OCI-LY7 (cell line): ENCODE results near the gene LRFN2. TPM values are rescaled to one million over a fixed set of nuclear protein-coding genes. Genes with fewer than 3 reads are reported as not detected.

ENCODE experiments used
- BruUV-seq: library from RNA; stranded (reverse); fragments of 400-500 nt; replicated peaks from 2 replicates; lab custom pipeline; 2021; lab: Mats Ljungman, UMichigan
- CTCF ChIA-PET: fragments of 300-600 bp; sonication (Branson Sonifier 250); formaldehyde crosslinking; loops from one replicate; lab custom pipeline; 2022; ENCODE audit warnings: antibody characterized with exemption; ENCODE audit not compliant: unreplicated experiment; lab: Charles Lee
- POLR2A ChIA-PET: fragments of 300-600 bp; sonication (Branson Sonifier 250); formaldehyde crosslinking; loops from one replicate; lab custom pipeline; 2022; ENCODE audit warnings: antibody characterized with exemption; lab: Charles Lee
- DNase-seq: peaks from one replicate; pipeline ENCODE4 v3.0.0-alpha.2; 2015; ENCODE audit warnings: low spot score
- H2AFZ ChIP-seq: fragments of 200-600 bp; sonication (generic), shearing (Covaris generic); 2 replicates; pipeline ENCODE4 v1.6.1; 2014; ENCODE audit warnings: mild to moderate bottlenecking, antibody characterized with exemption, low read length, moderate library complexity
- H3K27ac ChIP-seq: fragments of 200-600 bp; sonication (generic); 2 replicates; pipeline ENCODE4 v1.5.1; 2014; ENCODE audit warnings: mixed run types, low read depth, mild to moderate bottlenecking, moderate library complexity, low read length, inconsistent platforms; ENCODE audit not compliant: poor library complexity, severe bottlenecking
- H3K36me3 ChIP-seq: fragments of 200-600 bp; sonication (generic); 2 replicates; pipeline ENCODE4 v1.6.1; 2014; ENCODE audit warnings: mild to moderate bottlenecking, antibody characterized with exemption, low read length, moderate library complexity, mixed read lengths; ENCODE audit not compliant: insufficient read depth
- H3K4me1 ChIP-seq: fragments of 200-600 bp; sonication (generic); 2 replicates; pipeline ENCODE4 v1.5.1; 2014; ENCODE audit warnings: mild to moderate bottlenecking, low read length; ENCODE audit not compliant: insufficient read depth, poor library complexity, severe bottlenecking
- H3K4me2 ChIP-seq: fragments of 200-600 bp; sonication (generic); 2 replicates; pipeline ENCODE4 v1.6.1; 2014; ENCODE audit warnings: mild to moderate bottlenecking, low read length
- H3K4me3 ChIP-seq: fragments of 200-600 bp; sonication (generic); 2 replicates; pipeline ENCODE4 v1.5.1; 2014; ENCODE audit warnings: mild to moderate bottlenecking, low read depth, low read length; ENCODE audit not compliant: poor library complexity, severe bottlenecking
- H3K79me2 ChIP-seq: fragments of 200-600 bp; sonication (generic); 2 replicates; pipeline ENCODE4 v1.6.1; 2016; ENCODE audit warnings: low read depth, mild to moderate bottlenecking, low read length, moderate library complexity, mixed read lengths; ENCODE audit not compliant: insufficient read depth
- H3K9me2 ChIP-seq: fragments of 200-600 bp; sonication (generic); 2 replicates; pipeline ENCODE4 v1.6.1; 2016; ENCODE audit warnings: mild to moderate bottlenecking, low read length, mixed read lengths; ENCODE audit not compliant: insufficient read depth
- H3K9me3 ChIP-seq: fragments of 200-600 bp; sonication (generic); 2 replicates; pipeline ENCODE4 v1.6.1; 2014; ENCODE audit warnings: mild to moderate bottlenecking, mixed run types, low read length, mixed read lengths
- H4K20me1 ChIP-seq: fragments of 200-600 bp; sonication (generic); 2 replicates; pipeline ENCODE4 v1.6.1; 2014; ENCODE audit warnings: mild to moderate bottlenecking, antibody characterized with exemption, low read length, moderate library complexity, mixed read lengths; ENCODE audit not compliant: insufficient read depth
- CTCF ChIP-seq: fragments of 200-600 bp; sonication (generic); conservative IDR thresholded peaks from 2 replicates; pipeline ENCODE4 v1.5.1; 2014; ENCODE audit warnings: mild to moderate bottlenecking, antibody characterized with exemption, low read length, moderate library complexity, mixed read lengths
- EZH2phosphoT487 ChIP-seq: fragments of 200-600 bp; sonication (generic); IDR thresholded peaks from 2 replicates; pipeline ENCODE4 v1.6.1; 2018; ENCODE audit warnings: low read depth, borderline replicate concordance, mild to moderate bottlenecking, mixed run types, antibody characterized with exemption, low read length, moderate library complexity, mixed read lengths
- intact Hi-C: fragments of 100-400 bp; cut with micrococcal nuclease; formaldehyde crosslinking; loops from one replicate; pipeline ENCODE4 v1.10.0; 2022; ENCODE audit not compliant: unreplicated experiment
- total RNA-seq, 2 experiments: library from RNA; depleted of rRNA in 1 of 2; stranded (reverse); fragments of >200 nt in 1 of 2; shearing (Covaris generic) in 1 of 2; gene quantifications; 2 replicates each; pipeline ENCODE4 v1.2.3, GENCODE V29; 2014 to 2022

LRFN2 gene
- total RNA-seq, 2 experiments from 2014 or later: not detected

- Histone ChIP-seq H3K4me2 (no peak overlapping the region), H3K79me2 (no peaks in the 10 kb centered on the region), H2AFZ (no peak overlapping the region), H4K20me1 (no peaks in the 10 kb centered on the region), H3K4me3 (no peak overlapping the region), H3K27ac (no peak overlapping the region), H3K9me3 (no peaks in the 10 kb centered on the region), H3K9me2 (no peaks in the 10 kb centered on the region), H3K4me1 (no peaks in the 10 kb centered on the region), H3K36me3 (no peaks in the 10 kb centered on the region)
- POLR2A ChIA-PET: no interaction called here
- CTCF ChIA-PET: no interaction called here
- no TSS peak for BruUV-seq
- TF ChIP-seq CTCF (no peak), EZH2phosphoT487 (no peak)
- intact Hi-C loops: no loop called here
- no peak for DNase-seq
Measured at GRCh38 chr6:40348591-40348990, 238.6 kb downstream of the LRFN2 start.

- no peak overlapping the region for H2AFZ ChIP-seq
- H3K9me2 ChIP-seq: no peaks in the 10 kb centered on the region
- H3K4me2 ChIP-seq: no peak overlapping the region
- no peak overlapping the region for H3K27ac ChIP-seq
- POLR2A ChIA-PET: interaction anchor here (0.6 to 0.7 kb wide), 2 partner anchors 23 to 674 kb away, joined by 3 read pairs; no protein-coding TSS in a partner anchor
- CTCF ChIA-PET: no interaction called here
- no peaks in the 10 kb centered on the region for H3K4me1 ChIP-seq
- no peaks in the 10 kb centered on the region for H3K79me2 ChIP-seq
- H3K4me3 ChIP-seq: no peak overlapping the region
- TF ChIP-seq CTCF (no peak), EZH2phosphoT487 (no peak)
- BruUV-seq: no TSS peak
- intact Hi-C loops: no loop called here
- no peaks in the 10 kb centered on the region for H3K36me3 ChIP-seq
- no peak for DNase-seq
- H4K20me1 ChIP-seq: no peaks in the 10 kb centered on the region
- H3K9me3 ChIP-seq: no peaks in the 10 kb centered on the region
Measured at GRCh38 chr6:40347571-40348011, 239.6 kb downstream of the LRFN2 start.

DNA sequence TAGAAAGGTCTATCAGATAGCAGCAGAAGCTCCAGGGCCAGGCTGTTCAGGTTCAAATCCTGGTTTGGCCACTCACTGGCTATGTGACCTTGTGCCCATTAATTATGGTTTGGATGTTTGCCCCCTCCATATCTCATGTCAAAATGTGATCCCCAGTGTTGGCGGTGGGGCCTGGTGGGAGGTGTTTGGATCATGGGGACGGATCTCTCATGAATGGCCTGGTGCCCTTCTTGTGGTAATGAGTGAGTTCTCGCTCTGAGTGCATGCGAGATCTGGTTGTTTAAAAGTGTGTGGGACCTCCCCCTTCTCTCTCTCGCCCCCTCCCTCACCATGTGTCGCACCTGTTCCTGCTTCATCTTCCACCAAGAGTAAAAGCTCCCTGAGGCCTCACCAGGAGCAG is 240.9 kb downstream of the LRFN2 start:
- no peaks in the 10 kb centered on the region for H3K36me3 ChIP-seq
- DNase-seq: no peak
- intact Hi-C loops: no loop called here
- H3K9me3 ChIP-seq: no peaks in the 10 kb centered on the region
- H3K4me1 ChIP-seq: no peaks in the 10 kb centered on the region
- BruUV-seq: no TSS peak
- H4K20me1 ChIP-seq: no peaks in the 10 kb centered on the region
- ChIA-PET POLR2A (no interaction called here), CTCF (no interaction called here)
- no peaks in the 10 kb centered on the region for H3K9me2 ChIP-seq
- no peaks in the 10 kb centered on the region for H3K79me2 ChIP-seq
- no peak overlapping the region for H3K4me2 ChIP-seq
- no peak overlapping the region for H2AFZ ChIP-seq
- no peak overlapping the region for H3K27ac ChIP-seq
- no peak for TF ChIP-seq EZH2phosphoT487
- no peak for TF ChIP-seq CTCF
- H3K4me3 ChIP-seq: no peak overlapping the region
